ENCODE measurements around the gene MAPKAP1. TPM values are rescaled to one million over a fixed set of nuclear protein-coding genes. Genes with fewer than 3 reads are reported as not detected.

MAPKAP1 gene
- total and polyA plus RNA-seq, 2 of the 13 experiments (the other 11 are each of a cell fraction or from before 2014, with no cell fraction given) = 45.0 to 64.3 TPM

DNA sequence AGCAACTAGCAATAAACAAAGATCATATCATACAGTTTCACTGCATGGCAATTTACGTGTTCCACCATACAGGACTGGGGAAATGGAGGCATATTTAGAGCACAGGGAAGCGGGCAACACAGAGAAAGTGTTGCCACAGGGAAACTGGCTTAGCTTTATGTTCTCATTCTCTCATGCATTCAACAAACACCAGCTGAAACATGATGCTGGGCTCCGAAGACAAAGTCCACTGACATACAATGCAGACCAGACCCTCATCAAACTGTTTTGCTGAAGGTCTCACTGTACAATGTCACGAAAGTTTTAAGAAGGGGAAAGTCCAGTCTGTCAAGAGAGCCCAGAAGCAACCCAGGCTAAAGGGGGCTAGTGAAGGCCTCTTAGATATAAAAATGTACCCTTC lies 115.1 kb downstream of the MAPKAP1 start (continued):
- TF ChIP-seq ZFP90 (CRISPR knock-in tag; IDR thresholded peaks at IDR 0.05; ENCODE audit: borderline replicate concordance) = no peak
- TF ChIP-seq SOX13 (IDR thresholded peaks at IDR 0.05) = no peak
- TF ChIP-seq SOX13 (CRISPR knock-in tag; conservative IDR thresholded peaks at IDR 0.05 in 1 of 2, IDR thresholded peaks at IDR 0.05 in 1 of 2) = peak in 1 of 2 experiments; percentile 55; a peak in 2 of 4 replicates
- peak; percentile 47; the same call in 1 of the 2 replicates for TF ChIP-seq ZMYM3 (CRISPR knock-in tag; IDR thresholded peaks at IDR 0.05)
- no peak for TF ChIP-seq ZNF775 (CRISPR knock-in tag; IDR thresholded peaks at IDR 0.05; ENCODE audit: borderline replicate concordance)
- no peak for TF ChIP-seq YEATS4 (CRISPR knock-in tag; IDR thresholded peaks at IDR 0.05; ENCODE audit: borderline replicate concordance)
- TF ChIP-seq ATF7 (IDR thresholded peaks at IDR 0.05) = no peak
- TF ChIP-seq ATF7 (CRISPR knock-in tag; IDR thresholded peaks at IDR 0.05) = no peak
- TF ChIP-seq ZNF468 (CRISPR knock-in tag; IDR thresholded peaks at IDR 0.05) = no peak
- no peak for TF ChIP-seq CBX1 (IDR thresholded peaks at IDR 0.05; ENCODE audit: low read depth)
- no peak for TF ChIP-seq ZBTB34 (CRISPR knock-in tag; IDR thresholded peaks at IDR 0.05)
- peak; percentile 96 for TF ChIP-seq ZNF3 (CRISPR knock-in tag; IDR thresholded peaks at IDR 0.05)
- TF ChIP-seq ZNF350 (CRISPR knock-in tag; IDR thresholded peaks at IDR 0.05; ENCODE audit: borderline replicate concordance, low read depth) = no peak
- TF ChIP-seq, protein P1, sequence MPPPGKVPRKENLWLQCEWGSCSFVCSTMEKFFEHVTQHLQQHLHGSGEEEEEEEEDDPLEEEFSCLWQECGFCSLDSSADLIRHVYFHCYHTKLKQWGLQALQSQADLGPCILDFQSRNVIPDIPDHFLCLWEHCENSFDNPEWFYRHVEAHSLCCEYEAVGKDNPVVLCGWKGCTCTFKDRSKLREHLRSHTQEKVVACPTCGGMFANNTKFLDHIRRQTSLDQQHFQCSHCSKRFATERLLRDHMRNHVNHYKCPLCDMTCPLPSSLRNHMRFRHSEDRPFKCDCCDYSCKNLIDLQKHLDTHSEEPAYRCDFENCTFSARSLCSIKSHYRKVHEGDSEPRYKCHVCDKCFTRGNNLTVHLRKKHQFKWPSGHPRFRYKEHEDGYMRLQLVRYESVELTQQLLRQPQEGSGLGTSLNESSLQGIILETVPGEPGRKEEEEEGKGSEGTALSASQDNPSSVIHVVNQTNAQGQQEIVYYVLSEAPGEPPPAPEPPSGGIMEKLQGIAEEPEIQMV (CRISPR knock-in tag; IDR thresholded peaks at IDR 0.05; ENCODE audit: low read depth) = no peak
- no peak for TF ChIP-seq GLI4 (CRISPR knock-in tag; IDR thresholded peaks at IDR 0.05; ENCODE audit: borderline replicate concordance)
- no peak for TF ChIP-seq SMARCE1 (IDR thresholded peaks at IDR 0.05; ENCODE audit: borderline replicate concordance)
- peak; percentile 52; the same call in 1 of the 2 replicates for TF ChIP-seq SIX4 (CRISPR knock-in tag; IDR thresholded peaks at IDR 0.05)
- TF ChIP-seq SALL1 (CRISPR knock-in tag; IDR thresholded peaks at IDR 0.05) = no peak
- no peak for TF ChIP-seq ELF4 (CRISPR knock-in tag; IDR thresholded peaks at IDR 0.05; ENCODE audit: borderline replicate concordance)
- TF ChIP-seq MAZ (IDR thresholded peaks at IDR 0.05; ENCODE audit: borderline replicate concordance, low read depth, low read length) = no peak
- TF ChIP-seq MAZ (CRISPR knock-in tag; IDR thresholded peaks at IDR 0.05; ENCODE audit: low read depth) = no peak
- 0 out of 2 replicates have a peak, but pooled peaks have one; percentile 22 for TF ChIP-seq ARID5B (CRISPR knock-in tag; IDR thresholded peaks at IDR 0.05)
- no peak for TF ChIP-seq ZKSCAN5 (CRISPR knock-in tag; IDR thresholded peaks at IDR 0.05)
- TF ChIP-seq, protein P2, sequence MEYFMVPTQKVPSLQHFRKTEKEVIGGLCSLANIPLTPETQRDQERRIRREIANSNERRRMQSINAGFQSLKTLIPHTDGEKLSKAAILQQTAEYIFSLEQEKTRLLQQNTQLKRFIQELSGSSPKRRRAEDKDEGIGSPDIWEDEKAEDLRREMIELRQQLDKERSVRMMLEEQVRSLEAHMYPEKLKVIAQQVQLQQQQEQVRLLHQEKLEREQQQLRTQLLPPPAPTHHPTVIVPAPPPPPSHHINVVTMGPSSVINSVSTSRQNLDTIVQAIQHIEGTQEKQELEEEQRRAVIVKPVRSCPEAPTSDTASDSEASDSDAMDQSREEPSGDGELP (IDR thresholded peaks at IDR 0.05; ENCODE audit: borderline replicate concordance, low read depth) = peak; percentile 49; the same call in 1 of the 2 replicates
- no peak for TF ChIP-seq ZNF224 (CRISPR knock-in tag; IDR thresholded peaks at IDR 0.05)

Data from HepG2 (cell line).